Activated CD4-positive, alpha-beta T cell treated with anti-CD3 and anti-CD28 coated beads, Interleukin-2, amount 10 ng/mL, durations not matched to agents 24 days and 14 days (primary cell): ENCODE results near the gene SEMA4C. TPM values are rescaled to one million over a fixed set of nuclear protein-coding genes. Genes with fewer than 3 reads are reported as not detected.
"Not testable (repeated sequence)": the region's sequence is repeated elsewhere in the genome, so short reads cannot be mapped to it uniquely, and the experiment has no call there.

Experiments used
- DNase-seq: peaks from one replicate; pipeline ENCODE4 v3.0.0; 2022
- H3K27ac Mint-ChIP-seq: one replicate; pipeline ENCODE4 v1.8.0; 2022; ENCODE audit warnings: mild to moderate bottlenecking, mixed read lengths
- H3K27me3 Mint-ChIP-seq: one replicate; pipeline ENCODE4 v1.8.0; 2022; ENCODE audit warnings: mixed read lengths
- H3K36me3 Mint-ChIP-seq: one replicate; pipeline ENCODE4 v1.8.0; 2022; ENCODE audit warnings: low read depth, mild to moderate bottlenecking, mixed read lengths
- H3K4me1 Mint-ChIP-seq: one replicate; pipeline ENCODE4 v1.8.0; 2021; ENCODE audit warnings: mixed read lengths
- H3K4me3 Mint-ChIP-seq: one replicate; pipeline ENCODE4 v1.8.0; 2022; ENCODE audit warnings: mild to moderate bottlenecking, moderate library complexity, mixed read lengths
- H3K9me3 Mint-ChIP-seq: one replicate; pipeline ENCODE4 v1.8.0; 2021; ENCODE audit warnings: mixed read lengths
- intact Hi-C: fragments of 100-400 bp; cut with micrococcal nuclease; formaldehyde crosslinking; loops from one replicate; pipeline ENCODE4 v1.15.1; 2023
- total RNA-seq: library from RNA; stranded (reverse); gene quantifications from 2 replicates; pipeline ENCODE4 v1.2.3, GENCODE V29; 2022

SEMA4C gene
- total RNA-seq, 1 donor from 2014 or later = 26.1 TPM

DNA sequence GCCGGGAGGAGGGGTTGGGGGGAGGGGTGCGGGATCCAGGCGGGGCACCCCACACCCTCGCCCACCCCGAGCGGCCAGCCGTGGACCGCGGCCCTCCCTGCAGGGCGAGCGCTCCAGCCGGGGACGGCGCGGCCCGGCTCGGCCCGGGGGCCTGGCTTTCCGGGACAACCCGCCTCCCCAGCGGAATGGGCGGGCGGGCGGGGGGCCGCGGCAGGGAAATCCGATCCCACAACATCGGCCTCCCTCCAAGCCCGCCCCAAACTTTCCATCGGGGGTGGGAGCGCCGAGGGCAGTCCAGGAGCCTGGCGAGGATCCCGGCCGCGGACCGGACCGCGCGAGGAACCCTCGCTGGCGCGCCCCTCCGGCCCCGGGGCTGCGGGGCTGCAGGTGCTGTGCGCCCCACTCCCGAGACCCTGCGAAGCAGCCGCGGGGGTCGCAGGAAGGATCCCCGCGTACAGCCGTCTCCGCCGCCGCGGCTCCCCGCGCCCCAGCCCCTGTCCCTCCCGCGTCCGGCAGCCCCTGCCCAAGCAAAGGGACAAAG, 529 bp downstream of the SEMA4C start:
- Mint-ChIP-seq H3K4me3 (peak overlapping the region; percentile 83), H3K9me3 (no peaks in the 10 kb centered on the region), H3K27me3 (peaks cover 10% of the 10 kb centered on the region), H3K36me3 (peaks cover 6% of the 10 kb centered on the region), H3K27ac (no peak overlapping the region), H3K4me1 (peaks cover 25% of the 10 kb centered on the region)
- intact Hi-C loops = loop anchor here (1.0 to 2.0 kb wide), 2 partner anchors 45 to 53 kb away; partner anchors contain the start of gene CNNM3
- DNase-seq = no peak

DNA sequence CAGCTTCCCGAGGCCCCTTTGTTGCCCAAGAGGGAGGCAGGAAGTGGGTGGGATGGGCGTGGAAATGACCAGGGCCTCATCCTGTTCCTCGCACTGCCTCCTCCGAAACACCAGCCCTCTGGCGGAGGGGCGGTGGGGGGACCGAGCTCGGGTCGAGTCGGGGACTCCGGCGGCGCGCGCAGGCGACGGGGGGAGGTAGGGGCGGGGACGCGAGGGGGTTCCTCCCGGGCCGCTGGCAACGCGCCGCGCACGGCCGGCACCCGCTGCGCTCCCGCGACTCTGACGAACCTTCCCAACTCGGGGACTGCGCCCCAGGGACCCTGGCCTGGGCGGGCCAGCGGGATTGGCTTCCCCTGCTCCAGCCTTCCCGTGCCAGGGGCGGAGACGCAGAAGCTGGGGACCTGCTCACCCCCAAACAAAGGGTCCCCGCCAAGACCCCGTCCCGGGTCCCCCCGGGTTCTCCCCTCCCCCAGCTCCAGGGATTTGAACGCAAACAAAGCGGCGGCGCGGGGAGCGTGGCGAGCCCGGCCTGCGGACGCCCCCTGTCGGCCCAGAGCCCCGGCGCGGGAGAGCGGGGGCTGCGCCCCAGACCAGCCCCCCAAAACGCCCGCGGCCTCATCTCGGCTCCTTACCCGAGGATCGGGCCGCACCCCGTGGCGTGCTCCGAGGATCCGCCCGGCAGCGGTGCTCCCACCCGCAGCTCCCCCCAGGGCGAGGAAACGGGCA, 1.2 kb downstream of the SEMA4C start:
- peak; percentile 90 for DNase-seq
- H3K4me1 Mint-ChIP-seq = peaks cover 21% of the 10 kb centered on the region
- H3K36me3 Mint-ChIP-seq = peaks cover 6% of the 10 kb centered on the region
- H3K4me3 Mint-ChIP-seq = peak overlapping the region; percentile 87
- peak overlapping the region; percentile 84 for H3K27ac Mint-ChIP-seq
- H3K9me3 Mint-ChIP-seq = no peaks in the 10 kb centered on the region
- intact Hi-C loops = loop anchor here (1.0 to 2.0 kb wide), 3 partner anchors 10 to 52 kb away; partner anchors contain the start of genes ANKRD39 and CNNM3
- H3K27me3 Mint-ChIP-seq = peaks cover 10% of the 10 kb centered on the region

DNA sequence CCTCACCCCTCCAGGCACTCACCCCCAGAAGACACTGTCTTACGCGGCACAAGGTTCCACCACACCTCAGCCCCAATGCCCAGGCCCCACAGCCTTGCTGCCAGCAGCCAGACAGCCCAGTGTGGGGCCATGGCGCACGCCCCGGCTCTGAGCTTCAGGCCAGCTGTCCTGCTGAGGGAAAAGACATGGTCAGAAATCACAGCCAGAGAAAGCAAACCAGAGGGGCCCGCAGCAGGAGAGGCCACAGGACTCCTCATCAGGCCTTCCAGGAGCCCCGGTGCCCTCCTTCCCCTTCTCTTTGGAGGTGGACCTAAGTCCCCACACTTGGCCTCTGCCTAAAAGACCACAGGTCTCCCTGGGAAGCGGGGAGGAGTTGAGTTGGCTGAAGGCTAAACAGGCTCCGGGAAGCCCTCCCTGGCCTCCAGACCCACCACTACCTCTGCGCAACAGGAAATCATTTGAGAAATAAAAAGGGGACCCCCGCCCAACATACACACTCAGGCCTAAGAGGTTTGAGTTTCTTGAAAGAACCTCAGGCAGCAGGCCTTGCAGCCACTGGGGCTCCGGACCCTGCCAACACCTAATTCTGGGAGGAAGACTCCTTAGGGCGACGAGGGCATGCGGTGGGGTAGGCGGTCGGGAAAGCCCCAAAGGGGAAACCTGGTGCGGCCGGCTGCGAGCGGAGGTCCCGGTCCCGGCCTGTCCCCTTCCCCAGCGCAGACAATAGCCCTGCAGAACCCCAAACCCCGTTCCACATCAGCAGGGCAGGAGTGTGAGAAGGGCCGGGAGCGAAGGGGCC, 1.9 kb downstream of the SEMA4C start:
- Mint-ChIP-seq H3K27ac (peak overlapping the region; percentile 84), H3K9me3 (no peaks in the 10 kb centered on the region), H3K4me3 (peak overlapping the region; percentile 87), H3K27me3 (peaks cover 10% of the 10 kb centered on the region), H3K36me3 (peaks cover 11% of the 10 kb centered on the region), H3K4me1 (peaks cover 23% of the 10 kb centered on the region)
- no peak for DNase-seq
- intact Hi-C loops = loop anchor here (1.0 to 2.0 kb wide), 2 partner anchors 10 to 47 kb away; partner anchors contain the start of gene ANKRD39

DNA sequence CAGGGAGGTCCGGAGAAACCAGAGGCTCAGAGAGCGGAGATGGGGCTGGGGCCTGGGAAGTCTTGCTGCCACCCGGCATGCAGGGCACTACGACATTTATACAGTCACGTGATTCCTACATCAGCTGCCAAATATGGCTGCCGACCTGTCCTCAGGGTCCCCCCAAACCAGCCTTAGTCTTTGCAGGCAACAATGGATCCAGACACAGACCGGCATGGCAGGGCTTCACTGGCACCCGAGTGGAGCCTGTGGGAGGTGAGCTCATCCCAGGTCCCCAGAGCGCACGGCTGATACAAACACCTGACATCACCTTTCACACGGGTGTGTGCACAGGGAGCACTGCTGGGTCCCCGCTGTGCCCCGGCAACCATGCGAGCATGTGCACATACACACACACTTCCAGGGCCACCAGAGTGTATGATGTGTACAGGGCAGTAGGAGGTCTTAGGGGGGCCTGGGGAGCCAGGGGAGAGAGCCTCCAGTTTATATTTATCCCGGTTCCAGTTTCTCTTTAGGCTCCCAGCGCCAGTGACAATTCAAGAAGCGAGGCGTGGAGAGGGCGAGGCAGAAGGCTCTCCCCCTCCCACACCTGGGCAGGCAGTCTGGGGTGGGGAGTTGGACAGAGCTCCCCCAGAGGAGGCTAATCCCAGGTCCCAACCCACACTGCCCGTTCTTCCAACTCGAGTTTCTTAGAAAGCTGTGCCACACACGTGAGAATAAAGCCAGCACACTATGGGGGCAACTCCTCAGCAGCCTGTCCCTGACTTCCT, 2.7 kb downstream of the SEMA4C start:
- Mint-ChIP-seq H3K36me3 (peaks cover 12% of the 10 kb centered on the region), H3K4me1 (peaks cover 23% of the 10 kb centered on the region), H3K9me3 (no peaks in the 10 kb centered on the region), H3K27me3 (peaks cover 10% of the 10 kb centered on the region), H3K4me3 (peak overlapping the region; percentile 87), H3K27ac (no peak overlapping the region)
- intact Hi-C loops = no loop called here
- no peak for DNase-seq

DNA sequence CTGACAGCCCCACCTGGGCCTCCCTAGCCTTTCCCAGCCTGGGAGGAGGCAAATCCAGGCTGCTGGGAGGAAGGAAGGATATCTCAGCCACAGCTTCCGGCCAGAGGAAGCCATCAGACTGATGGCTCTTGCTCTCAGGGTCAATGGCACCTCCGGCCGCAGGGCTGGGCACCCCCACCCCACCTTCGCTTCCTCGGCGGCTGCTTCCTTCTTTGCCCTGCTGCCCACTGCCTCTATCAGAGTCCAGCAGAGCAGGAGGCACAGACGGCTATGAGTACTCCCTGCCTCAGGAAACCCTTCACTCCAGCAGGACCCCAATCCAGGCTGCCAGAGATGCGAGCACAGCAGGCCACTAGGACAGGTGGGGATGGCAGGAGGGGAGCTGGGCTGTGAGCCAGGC, 3.3 kb downstream of the SEMA4C start:
- no peak overlapping the region for H3K27ac Mint-ChIP-seq

DNA sequence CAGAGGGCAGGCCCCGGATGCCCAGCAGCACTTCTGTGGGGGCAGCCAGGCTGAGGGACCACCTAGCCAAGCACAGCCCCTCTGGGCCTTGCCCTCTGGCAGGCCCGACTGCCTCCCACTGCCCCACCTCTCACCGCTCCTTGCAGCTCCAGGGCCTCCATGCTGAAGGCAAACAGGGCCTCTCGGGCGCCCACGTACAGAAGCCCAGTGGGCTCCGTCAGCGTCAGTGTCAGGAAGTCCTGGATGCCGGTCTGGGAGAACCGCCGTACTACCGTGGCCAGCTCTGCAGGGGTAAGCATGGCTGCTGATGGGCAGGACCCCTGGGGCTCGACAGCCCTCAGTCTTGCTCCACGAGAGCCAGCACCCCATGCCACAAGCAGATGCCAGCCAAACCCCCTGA, 3.7 kb downstream of the SEMA4C start:
- Mint-ChIP-seq H3K4me3 (no peak overlapping the region), H3K27ac (no peak overlapping the region), H3K36me3 (peaks cover 16% of the 10 kb centered on the region), H3K27me3 (peaks cover 7% of the 10 kb centered on the region), H3K9me3 (no peaks in the 10 kb centered on the region), H3K4me1 (peaks cover 23% of the 10 kb centered on the region)
- intact Hi-C loops = no loop called here
- no peak for DNase-seq

More for the DNA sequence above, 3.3 kb downstream of the SEMA4C start:
- intact Hi-C loops = no loop called here
- Mint-ChIP-seq H3K4me1 (peaks cover 23% of the 10 kb centered on the region), H3K36me3 (peaks cover 12% of the 10 kb centered on the region), H3K9me3 (no peaks in the 10 kb centered on the region), H3K4me3 (peak overlapping the region; percentile 21), H3K27me3 (peaks cover 10% of the 10 kb centered on the region)
- DNase-seq = no peak

DNA sequence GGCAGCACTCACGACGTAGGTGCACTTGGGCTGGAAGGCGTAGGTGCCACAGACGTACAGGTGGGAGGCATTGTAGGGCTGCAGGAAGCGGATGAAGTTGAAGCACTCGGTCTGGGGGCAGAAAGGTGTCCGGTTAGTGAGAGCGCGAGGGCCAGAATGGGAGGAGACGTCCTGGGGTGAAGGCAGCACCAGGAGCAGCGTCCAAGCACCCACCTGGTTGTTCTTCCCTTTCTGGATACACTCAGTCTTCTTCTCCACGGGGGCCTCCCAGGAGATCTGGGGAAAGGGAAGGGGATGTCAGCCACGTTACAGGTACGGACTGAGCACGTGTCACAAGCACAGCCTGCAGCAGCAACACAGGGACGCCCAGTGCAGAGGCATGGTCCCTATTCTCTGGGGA, 4.2 kb downstream of the SEMA4C start:
- intact Hi-C loops = no loop called here
- Mint-ChIP-seq H3K27ac (no peak overlapping the region), H3K9me3 (no peaks in the 10 kb centered on the region), H3K4me1 (peaks cover 19% of the 10 kb centered on the region), H3K36me3 (peaks cover 16% of the 10 kb centered on the region), H3K27me3 (peaks cover 2% of the 10 kb centered on the region), H3K4me3 (no peak overlapping the region)
- DNase-seq = no peak

DNA sequence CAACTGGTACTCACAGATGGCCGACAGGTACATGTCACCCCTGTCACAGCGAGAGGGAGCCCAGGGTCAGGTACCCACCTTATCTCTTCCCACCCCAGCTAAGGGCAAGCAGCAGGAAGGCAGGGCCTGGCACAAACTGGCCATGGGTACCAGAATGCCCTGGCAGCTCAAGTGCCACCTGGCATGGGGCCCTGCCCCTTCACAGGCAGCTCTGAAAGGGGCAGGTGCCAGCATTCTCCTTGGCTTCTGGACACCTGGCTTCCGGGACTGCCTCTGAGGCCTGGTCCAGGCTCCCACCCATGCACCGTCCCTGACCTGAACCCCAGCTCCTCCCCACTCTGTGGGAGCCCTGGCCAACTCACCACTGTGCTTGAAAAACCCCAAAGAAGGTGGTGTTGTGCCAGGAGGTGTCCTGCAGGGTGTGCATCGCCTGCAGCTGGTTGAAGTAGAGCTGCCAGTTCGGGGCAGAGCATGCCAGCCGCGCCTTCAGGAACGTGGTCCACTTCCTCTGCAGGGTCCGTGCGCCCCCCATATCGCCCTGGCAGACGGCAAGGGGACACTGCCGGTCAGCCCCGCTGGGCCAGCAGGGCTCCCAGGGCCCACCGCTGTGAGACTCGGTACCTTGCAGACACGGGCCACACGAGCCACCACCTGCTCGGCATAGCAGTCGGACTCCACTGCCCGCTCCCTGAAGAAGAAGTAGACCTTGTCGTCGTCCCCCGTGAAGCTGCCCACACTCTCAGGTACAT, 5.4 kb downstream of the SEMA4C start:
- H3K36me3 Mint-ChIP-seq = peaks cover 23% of the 10 kb centered on the region
- H3K9me3 Mint-ChIP-seq = no peaks in the 10 kb centered on the region
- DNase-seq = no peak
- H3K27me3 Mint-ChIP-seq = no peaks in the 10 kb centered on the region
- no peak overlapping the region for H3K27ac Mint-ChIP-seq
- H3K4me3 Mint-ChIP-seq = no peak overlapping the region
- H3K4me1 Mint-ChIP-seq = peaks cover 21% of the 10 kb centered on the region
- intact Hi-C loops = no loop called here

DNA sequence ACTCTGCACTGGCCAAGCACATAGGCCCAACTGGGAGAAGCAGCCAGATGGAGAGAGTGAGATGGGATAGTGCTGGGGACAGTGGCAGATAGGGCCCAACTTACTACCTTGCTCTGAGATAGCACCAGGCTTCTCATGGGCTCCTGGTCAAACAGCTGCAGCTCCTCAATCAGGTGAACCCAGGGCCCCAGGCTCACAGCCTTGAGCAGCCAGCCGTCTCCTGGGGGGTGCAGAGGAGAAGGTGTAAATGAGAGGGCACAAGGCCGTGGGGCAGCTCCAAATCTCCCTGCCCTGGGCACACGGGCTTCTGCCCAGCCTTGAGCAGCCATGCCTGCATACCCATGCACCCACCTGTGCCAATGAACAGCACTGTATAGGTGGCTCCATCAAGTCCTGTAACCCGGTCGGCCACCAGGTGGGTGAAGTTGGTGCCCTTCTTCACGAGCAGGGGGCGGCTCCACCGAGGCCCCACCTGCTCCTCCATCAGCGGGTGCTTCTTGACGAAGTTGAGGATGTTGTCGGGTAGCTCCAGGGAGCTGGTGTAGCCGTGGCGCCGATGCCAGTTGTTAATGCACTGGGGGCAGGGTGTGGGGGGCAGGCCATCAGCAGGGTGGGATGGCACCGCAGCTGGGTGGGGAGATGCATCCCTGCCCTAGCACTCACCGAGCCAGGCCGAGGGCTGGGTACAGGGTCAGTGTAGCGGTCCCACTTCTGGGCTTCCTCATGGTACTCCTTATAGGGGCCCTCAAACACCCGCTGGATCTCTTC, 6.1 kb downstream of the SEMA4C start:
- no peak overlapping the region for H3K4me3 Mint-ChIP-seq
- intact Hi-C loops = no loop called here
- H3K36me3 Mint-ChIP-seq = peaks cover 23% of the 10 kb centered on the region
- DNase-seq = no peak
- H3K4me1 Mint-ChIP-seq = peaks cover 26% of the 10 kb centered on the region
- H3K27me3 Mint-ChIP-seq = no peaks in the 10 kb centered on the region
- H3K9me3 Mint-ChIP-seq = no peaks in the 10 kb centered on the region
- no peak overlapping the region for H3K27ac Mint-ChIP-seq

DNA sequence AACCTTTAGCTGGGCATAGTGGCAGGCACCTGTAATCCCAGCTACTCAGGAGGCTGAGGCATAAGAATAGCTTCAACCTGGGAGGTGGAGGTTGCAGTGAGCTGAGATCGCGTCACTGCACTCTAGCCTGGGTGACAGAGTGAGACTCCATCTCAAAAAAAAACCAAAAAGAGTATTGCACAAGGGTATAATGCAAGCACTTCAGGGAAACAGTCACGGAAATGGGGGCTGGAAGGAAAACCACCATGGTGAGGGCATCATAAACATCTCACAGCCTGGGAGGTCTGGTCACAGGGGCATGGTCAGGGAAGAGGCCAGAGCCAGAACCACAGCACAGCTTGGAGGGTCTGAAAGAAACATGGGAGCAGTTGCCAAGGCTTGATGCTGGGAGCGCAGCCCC, 6.8 kb downstream of the SEMA4C start:
- H3K27me3 Mint-ChIP-seq, intact Hi-C loops, H3K9me3 Mint-ChIP-seq, H3K27ac Mint-ChIP-seq, DNase-seq, H3K4me3 Mint-ChIP-seq: not testable (repeated sequence)
- H3K36me3 Mint-ChIP-seq = peaks cover 23% of the 10 kb centered on the region
- H3K4me1 Mint-ChIP-seq = peaks cover 23% of the 10 kb centered on the region

DNA sequence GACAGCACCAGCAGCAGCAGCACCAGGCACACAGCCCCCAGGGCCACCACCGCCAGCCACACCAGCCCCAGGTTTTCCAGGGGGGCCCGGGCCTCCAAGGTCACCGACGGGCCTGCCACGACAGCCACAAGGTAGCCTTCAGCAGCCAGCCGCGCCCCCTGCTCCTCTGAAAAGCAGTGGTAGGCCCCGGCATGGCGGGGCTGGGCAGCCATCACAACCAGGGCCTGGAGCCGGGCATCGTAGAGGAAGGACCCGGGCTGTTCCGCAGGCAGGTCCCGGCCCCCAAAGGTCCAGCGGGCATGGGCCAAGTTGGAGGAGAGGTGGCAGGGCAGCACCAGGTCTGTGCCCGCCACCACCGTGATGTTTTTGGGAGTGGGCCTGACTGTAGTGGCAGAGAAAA, 8.8 kb downstream of the SEMA4C start:
- intact Hi-C loops = no loop called here
- Mint-ChIP-seq H3K36me3 (peaks cover 17% of the 10 kb centered on the region), H3K4me1 (peaks cover 22% of the 10 kb centered on the region), H3K27ac (no peak overlapping the region), H3K4me3 (no peak overlapping the region), H3K27me3 (no peaks in the 10 kb centered on the region), H3K9me3 (no peaks in the 10 kb centered on the region)
- DNase-seq = no peak
